Measurements from ENCODE around the gene CYP26B1.

Gene CYP26B1

GRCh38 chr2:72082021-72082601 lies 65.6 kb downstream of the CYP26B1 start:
- no peak for DNase-seq (ENCODE audit: low read depth)

- DNase-seq (ENCODE audit: low read depth), result no peak
Observed at GRCh38 chr2:72081451-72081850, 66.2 kb downstream of the CYP26B1 start.

- no peak for DNase-seq (ENCODE audit: low read depth)
Observed at GRCh38 chr2:72080286-72081145, 67.1 kb downstream of the CYP26B1 start.
